HG03442 (cell line): ENCODE results near the gene CHN1.

Source experiments
- ATAC-seq: cut with Tn5 transposase; IDR thresholded peaks from one replicate; pipeline ENCODE4 v1.9.1; 2021; ENCODE audit warnings: mild to moderate bottlenecking, moderate library complexity; ENCODE audit not compliant: unreplicated experiment

The CHN1 gene

DNA sequence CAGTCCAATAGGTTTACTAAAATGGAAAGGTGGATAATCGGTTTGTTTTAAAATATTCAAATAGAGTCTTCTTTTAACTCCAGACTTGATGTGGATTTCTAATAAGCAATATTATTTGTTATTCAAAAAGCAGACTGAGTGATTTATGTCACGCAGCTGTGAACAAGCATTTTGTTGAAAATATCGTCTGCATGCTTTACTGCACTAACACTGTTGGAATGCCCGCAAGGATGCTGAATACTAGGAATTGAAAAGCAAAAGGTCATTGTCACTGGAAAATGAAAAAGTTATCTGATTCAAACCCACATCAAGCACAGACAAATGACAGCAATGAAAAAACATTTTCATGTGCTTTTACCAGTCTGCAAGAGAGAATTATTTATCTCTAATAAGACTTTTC, 31.1 kb downstream of the CHN1 start:
- ATAC-seq, result no peak

GRCh38 chr2:174972924-174973323, 32.3 kb downstream of the CHN1 start:
- no peak for ATAC-seq

DNA sequence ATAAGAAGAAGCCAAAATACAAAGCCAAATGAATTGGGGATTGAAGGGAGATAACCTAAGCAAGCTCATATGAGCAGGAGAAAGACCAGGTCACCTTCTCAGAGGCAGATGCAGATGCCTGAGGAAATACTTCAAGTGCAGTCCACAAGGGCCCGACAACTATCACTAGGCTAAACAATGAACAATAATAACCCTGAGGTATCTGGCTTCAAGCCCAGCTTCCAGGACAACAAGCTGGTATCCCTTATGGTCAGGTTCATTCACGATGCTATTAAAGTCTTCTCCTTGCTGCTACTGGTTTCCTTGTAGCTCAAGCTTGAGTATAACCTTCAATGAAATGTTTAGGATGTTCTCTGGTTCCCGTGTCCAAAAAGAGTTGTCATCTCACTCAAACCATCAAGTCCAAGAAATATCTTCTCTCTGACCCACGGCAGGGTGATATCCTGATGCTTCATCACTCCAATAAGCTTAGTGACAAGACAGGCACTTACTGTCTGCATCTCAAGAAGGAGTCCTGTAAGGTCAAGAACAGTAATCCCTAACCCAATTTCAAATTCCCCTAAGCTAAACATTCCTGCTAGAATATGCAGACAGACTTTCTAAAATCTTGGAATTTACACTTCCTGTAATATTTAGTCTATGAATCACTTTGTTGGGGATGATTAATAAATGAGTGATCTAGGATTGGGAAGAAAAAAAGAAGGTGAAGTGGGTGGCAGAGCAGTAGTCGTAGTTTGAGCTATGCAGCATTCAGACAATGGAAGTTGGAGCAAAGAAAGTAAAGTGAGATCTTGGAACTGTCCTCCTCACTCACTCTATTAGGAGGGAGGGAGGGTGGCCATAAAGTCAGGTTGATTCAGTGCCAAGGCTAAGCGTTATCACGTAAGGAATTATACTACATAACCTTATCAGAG, 33.1 kb downstream of the CHN1 start:
- ATAC-seq, result no peak

GRCh38 chr2:174970092-174970491, 35.1 kb downstream of the CHN1 start:
- ATAC-seq, result no peak

GRCh38 chr2:174969091-174969734, 36.0 kb downstream of the CHN1 start:
- no peak for ATAC-seq

DNA sequence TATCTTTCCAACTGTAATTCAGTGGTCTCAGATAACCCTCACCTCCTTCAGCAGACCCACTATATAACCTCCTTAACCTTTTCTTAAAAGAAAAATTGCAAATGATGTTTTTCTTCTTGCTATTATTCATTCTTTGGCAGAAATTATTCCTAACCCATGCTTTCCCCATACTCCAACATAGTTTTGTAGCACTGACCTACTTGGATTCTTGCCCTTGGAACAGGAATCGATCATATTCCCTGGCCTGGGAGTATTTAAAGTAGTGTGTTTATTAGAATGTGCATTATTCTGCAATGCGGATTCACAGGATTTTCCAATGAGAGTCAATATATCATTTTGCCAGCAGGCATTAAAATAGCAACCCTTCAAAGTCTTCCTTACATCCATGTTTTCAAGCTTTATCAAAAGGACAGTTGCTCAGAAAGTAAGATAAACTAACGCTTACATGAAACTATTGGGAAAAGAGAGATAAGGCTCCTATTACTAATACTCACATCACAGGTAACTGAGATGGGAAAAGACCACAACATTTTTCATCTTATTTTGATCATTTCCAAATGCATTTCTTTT, 37.4 kb downstream of the CHN1 start:
- ATAC-seq, result no peak

- ATAC-seq, result no peak
Measured at GRCh38 chr2:174967086-174967485, 38.1 kb downstream of the CHN1 start.

DNA sequence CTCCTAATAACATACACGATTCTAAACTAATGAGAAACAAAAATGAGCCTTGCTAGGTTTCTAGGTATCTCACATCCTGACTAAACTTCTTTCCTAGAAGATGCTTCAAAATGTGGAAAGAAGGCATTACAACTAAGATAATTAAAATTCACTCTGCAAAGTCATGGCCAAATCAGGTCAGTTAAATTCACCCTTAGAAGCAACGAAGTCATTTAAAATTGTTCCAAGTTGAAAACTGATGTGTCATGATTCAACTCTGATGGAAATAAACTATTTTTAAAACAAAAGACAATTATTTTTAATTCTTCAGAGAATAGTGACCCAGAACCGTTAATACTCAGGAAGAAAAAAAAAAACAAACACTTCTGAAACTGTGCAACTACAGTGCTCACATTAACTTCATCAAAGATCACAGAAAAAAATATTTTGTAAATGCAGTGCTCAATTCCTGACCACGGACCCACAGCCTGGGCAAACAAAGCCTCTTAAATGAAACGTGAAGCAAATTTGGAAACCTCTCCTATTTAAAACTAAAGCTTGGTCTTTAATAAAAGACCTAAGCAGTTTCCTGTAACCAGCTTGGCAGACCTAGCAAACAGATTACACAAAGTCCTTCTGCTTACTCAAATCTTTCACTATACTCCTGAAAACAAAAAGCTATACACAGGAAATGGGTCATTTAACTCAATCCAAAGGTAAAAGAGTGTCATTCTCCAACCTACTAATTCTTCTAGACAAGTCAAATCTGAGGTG, 39.0 kb downstream of the CHN1 start:
- ATAC-seq, result no peak

DNA sequence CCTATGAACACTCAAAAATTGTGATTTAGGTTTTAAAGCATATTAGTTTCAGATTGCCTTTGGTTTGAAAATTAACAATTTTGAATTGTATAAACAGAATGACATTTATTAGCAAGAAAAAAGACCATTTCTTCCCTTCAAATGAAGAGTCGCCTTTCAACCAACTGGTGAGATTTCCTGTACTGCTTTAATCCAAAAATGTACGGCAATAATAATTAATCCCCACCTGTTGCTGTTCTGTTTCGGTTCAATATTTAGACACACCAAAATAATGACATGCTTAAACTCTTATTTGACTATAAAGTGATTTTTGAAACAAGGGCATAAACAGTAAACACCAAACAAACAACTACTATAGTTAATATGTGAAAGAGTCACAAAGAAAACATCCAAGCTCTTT, 39.6 kb downstream of the CHN1 start:
- ATAC-seq, result no peak

GRCh38 chr2:174964404-174964803, 40.8 kb downstream of the CHN1 start:
- no peak for ATAC-seq

DNA sequence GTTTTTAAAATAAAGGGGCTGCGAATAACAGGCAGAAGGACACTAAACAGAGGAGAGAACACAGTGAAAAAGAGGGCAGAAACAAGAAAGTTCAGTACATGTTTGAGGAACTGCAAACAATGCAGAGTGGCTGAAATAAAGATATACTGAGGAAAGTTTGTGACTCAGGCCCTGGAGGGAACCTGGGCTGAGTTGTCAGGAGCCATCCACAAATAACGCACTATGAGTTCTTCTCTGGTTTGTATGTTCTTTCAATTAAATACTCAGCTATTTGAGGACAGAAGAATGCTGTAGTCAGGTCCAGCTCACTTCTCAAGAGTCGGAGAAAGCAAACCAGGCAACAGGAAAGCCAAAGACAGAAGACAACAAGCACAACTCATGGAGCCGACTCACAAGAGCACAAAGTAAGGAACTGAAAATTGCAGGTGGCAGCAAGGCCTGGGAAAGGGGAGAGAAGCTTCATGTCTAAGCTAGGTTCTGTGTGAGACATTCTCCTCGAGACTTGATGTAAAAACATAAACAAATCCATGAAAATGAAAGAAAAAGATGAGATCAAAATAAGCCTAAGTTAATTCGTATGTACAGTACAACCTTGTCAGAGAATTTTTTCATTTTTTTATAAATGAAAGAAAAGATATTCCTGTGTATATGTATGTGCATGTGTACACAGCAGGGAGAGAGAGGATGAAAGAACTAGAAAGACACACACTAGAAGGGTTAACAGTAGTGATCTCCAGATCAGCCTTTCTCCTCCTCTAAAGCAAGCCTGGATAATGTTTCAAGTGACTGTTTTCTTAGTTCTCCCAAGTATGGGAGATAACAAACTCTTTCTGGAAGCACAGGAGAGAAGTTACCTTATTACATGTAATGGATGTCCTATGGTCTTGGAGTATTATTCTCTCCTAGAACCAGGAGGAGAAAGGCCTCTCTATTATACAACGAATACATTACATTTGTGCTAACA, 41.5 kb downstream of the CHN1 start:
- no peak for ATAC-seq

DNA sequence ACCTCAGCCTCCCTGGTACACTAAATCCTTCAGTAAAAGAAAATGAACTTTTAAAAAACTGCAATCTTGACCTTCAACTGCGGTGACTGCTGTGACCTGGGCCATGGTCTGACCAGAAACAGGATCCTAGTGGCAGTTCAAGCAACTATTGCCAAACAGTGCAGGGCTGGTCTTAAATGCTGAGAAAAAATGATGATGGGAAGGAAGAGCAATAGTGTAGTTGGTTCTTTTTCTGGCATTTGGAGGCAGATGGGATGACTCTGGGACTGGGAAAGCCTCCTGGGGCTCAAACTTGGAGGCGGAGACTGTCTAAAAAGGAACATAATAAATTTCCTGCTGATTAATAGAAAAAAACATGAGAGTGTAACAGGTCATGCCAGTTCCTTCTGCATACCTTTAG, 45.4 kb downstream of the CHN1 start:
- no peak for ATAC-seq

DNA sequence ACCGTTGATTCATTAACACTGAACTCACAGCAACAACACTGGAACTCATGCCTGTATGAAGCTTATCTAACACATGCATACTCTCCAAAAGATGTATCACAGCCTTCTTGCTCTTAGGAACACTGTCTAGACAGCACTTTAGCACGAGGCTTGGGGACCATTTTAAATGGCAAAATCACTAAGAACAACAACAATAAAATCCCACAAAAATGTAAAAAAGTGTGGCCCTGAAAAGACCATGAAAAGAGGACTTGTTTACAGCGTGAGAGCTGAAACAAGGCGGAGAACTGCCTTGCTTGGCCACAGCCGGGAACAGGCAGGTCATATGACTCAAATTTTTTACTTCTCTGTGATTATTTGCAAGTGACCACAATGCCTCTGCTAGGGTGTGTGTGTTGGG, 48.1 kb downstream of the CHN1 start:
- no peak for ATAC-seq

- no peak for ATAC-seq
Measured at GRCh38 chr2:174952607-174953006, 52.6 kb downstream of the CHN1 start.

- ATAC-seq, result no peak
Measured at GRCh38 chr2:174951745-174952144, 53.4 kb downstream of the CHN1 start.

GRCh38 chr2:174949988-174950687, 55.0 kb downstream of the CHN1 start:
- no peak for ATAC-seq

DNA sequence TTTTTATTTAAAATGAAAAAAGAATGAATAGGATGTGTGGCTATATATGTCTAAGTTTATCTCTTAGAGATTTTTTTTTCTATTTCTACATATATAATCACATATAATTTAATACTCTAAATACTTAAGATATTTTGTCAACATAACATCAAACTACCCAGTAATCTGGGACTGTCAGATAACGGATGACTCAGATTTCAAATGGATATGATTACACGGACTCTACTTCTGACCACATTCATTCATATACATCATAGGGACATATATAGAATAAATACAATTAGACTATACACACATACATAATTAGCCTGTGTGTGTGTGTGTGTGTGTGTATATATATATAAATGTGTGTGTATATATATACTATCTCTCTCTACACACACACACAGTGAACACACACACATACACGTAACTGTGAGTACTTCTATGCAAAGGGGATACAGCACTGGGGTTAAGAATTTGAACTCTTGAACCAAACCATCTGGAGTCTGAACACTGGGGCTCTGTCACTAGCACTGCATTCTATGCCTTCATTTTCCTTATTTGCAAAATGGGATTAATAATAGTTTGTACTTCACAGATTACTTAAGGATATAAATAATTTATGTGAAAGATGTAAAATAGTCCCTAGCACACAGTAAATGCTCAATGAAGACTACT, 59.5 kb downstream of the CHN1 start:
- ATAC-seq, result no peak

GRCh38 chr2:174939046-174939445, 66.1 kb downstream of the CHN1 start:
- no peak for ATAC-seq

DNA sequence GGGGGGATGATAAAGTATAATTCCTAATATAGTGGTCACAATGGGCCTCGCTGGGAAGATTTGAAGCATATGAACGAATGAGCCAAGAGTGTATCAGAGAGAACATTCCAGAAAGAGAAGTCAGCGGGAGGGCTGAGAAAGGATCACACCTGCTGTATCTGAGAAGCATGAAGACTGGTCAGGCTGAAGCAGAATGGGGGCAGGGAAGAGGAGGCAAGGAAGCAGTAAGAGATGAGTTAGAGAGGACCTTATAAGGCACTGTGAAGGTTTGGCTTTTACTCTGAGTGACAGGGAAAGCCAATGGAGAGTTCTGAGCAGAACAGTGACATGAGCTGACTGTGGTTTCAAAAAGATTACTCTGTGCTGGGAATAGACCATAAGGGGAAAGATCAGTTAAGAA, 73.5 kb downstream of the CHN1 start:
- no peak for ATAC-seq
